Activated CD4-positive, alpha-beta memory T cell treated with anti-CD3 and anti-CD28 coated beads, Interleukin-2, amount 10 ng/mL, durations not matched to agents 7 days and 5 days (primary cell): ENCODE data around the gene MUSTN1. TPM values are rescaled to one million over a fixed set of nuclear protein-coding genes. Genes with fewer than 3 reads are reported as not detected.

Experiments
- CTCF ChIA-PET: fragments of 350-600 bp; sonication (Branson Sonifier 250); formaldehyde crosslinking; loops from one replicate; lab custom pipeline; 2021; ENCODE audit warnings: antibody characterized with exemption, inconsistent platforms; lab: Charles Lee
- POLR2A ChIA-PET: fragments of 350-600 bp; sonication (Branson Sonifier 250); formaldehyde crosslinking; loops from one replicate; lab custom pipeline; 2021; ENCODE audit warnings: antibody characterized with exemption; lab: Charles Lee
- DNase-seq: peaks from one replicate; pipeline ENCODE4 v3.0.0-alpha.2; 2020
- H3K27ac Mint-ChIP-seq: one replicate; pipeline ENCODE4 v1.8.0; 2021; ENCODE audit warnings: mild to moderate bottlenecking, mixed read lengths
- H3K27me3 Mint-ChIP-seq: one replicate; pipeline ENCODE4 v1.8.0; 2021; ENCODE audit warnings: mixed read lengths
- H3K36me3 Mint-ChIP-seq: one replicate; pipeline ENCODE4 v1.8.0; 2021; ENCODE audit warnings: low read depth, mixed read lengths
- H3K4me1 Mint-ChIP-seq: one replicate; pipeline ENCODE4 v1.8.0; 2021; ENCODE audit warnings: mixed read lengths
- H3K4me3 Mint-ChIP-seq: one replicate; pipeline ENCODE4 v1.8.0; 2021; ENCODE audit warnings: mild to moderate bottlenecking, mixed read lengths
- H3K9me3 Mint-ChIP-seq: one replicate; pipeline ENCODE4 v1.8.0; 2021; ENCODE audit warnings: mixed read lengths
- total RNA-seq, 2 experiments: library from RNA; stranded (reverse); gene quantifications; one replicate each; pipeline ENCODE4 v1.2.3, GENCODE V29; 2021

The MUSTN1 gene
- 1 to 10 TPM; 3.3 to 4.4 TPM for total RNA-seq

- DNase-seq = no peak
- no peaks in the 10 kb centered on the region for H3K27me3 Mint-ChIP-seq
- CTCF ChIA-PET = interaction anchor here (1.3 kb wide), 1 partner anchor 9 kb away, joined by 4 read pairs; no protein-coding TSS in a partner anchor
- H3K36me3 Mint-ChIP-seq = peaks cover 9% of the 10 kb centered on the region
- H3K4me1 Mint-ChIP-seq = peaks cover 45% of the 10 kb centered on the region
- no peak within 1 kb of the TSS for H3K4me3 Mint-ChIP-seq
- POLR2A ChIA-PET = interaction anchor here (0.6 kb wide), 1 partner anchor 89 kb away, joined by 3 read pairs; no protein-coding TSS in a partner anchor
- H3K27ac Mint-ChIP-seq = no peak within 1 kb of the TSS
- H3K9me3 Mint-ChIP-seq = no peaks in the 10 kb centered on the region
These were observed at the start of gene MUSTN1 for GRCh38 chr3:52834871-52835501. Gene MUSTN1, minus strand, starts transcription at chr3:52835019. Its CDS starts 71 bp downstream, at chr3:52834948.

GRCh38 chr3:52882377-52882776 lies 47.6 kb upstream of the MUSTN1 start:
- no peaks in the 10 kb centered on the region for H3K27me3 Mint-ChIP-seq
- ChIA-PET POLR2A (interaction anchor here (1.2 kb wide), 1 partner anchor 10 kb away, joined by 3 read pairs; no protein-coding TSS in a partner anchor), CTCF (no interaction called here)
- peaks cover 8% of the 10 kb centered on the region for H3K4me1 Mint-ChIP-seq
- H3K4me3 Mint-ChIP-seq = no peak overlapping the region
- no peak for DNase-seq
- H3K36me3 Mint-ChIP-seq = peaks cover 33% of the 10 kb centered on the region
- H3K9me3 Mint-ChIP-seq = no peaks in the 10 kb centered on the region
- no peak overlapping the region for H3K27ac Mint-ChIP-seq

- H3K9me3 Mint-ChIP-seq = no peaks in the 10 kb centered on the region
- H3K27me3 Mint-ChIP-seq = no peaks in the 10 kb centered on the region
- DNase-seq = no peak
- H3K4me3 Mint-ChIP-seq = no peak overlapping the region
- peaks cover 32% of the 10 kb centered on the region for H3K36me3 Mint-ChIP-seq
- CTCF ChIA-PET = no interaction called here
- peaks cover 8% of the 10 kb centered on the region for H3K4me1 Mint-ChIP-seq
- POLR2A ChIA-PET = interaction anchor here (1.2 kb wide), 1 partner anchor 10 kb away, joined by 3 read pairs; no protein-coding TSS in a partner anchor
- H3K27ac Mint-ChIP-seq = no peak overlapping the region
These were observed 47.1 kb upstream of the MUSTN1 start for GRCh38 chr3:52881871-52882270.

GRCh38 chr3:52880474-52880873 lies 45.7 kb upstream of the MUSTN1 start:
- CTCF ChIA-PET = interaction anchor here (1.1 to 2.4 kb wide), 3 partner anchors 12 to 41 kb away, joined by 3 to 17 read pairs (median 3); no protein-coding TSS in a partner anchor
- POLR2A ChIA-PET = no interaction called here

GRCh38 chr3:52880047-52880446 lies 45.2 kb upstream of the MUSTN1 start:
- Mint-ChIP-seq H3K27ac (no peak overlapping the region), H3K4me3 (no peak overlapping the region), H3K4me1 (peaks cover 14% of the 10 kb centered on the region), H3K27me3 (no peaks in the 10 kb centered on the region), H3K36me3 (peaks cover 15% of the 10 kb centered on the region), H3K9me3 (no peaks in the 10 kb centered on the region)
- DNase-seq = no peak
- ChIA-PET CTCF (interaction anchor here (1.1 to 2.4 kb wide), 3 partner anchors 13 to 41 kb away, joined by 3 to 17 read pairs (median 3); no protein-coding TSS in a partner anchor), POLR2A (no interaction called here)

More at GRCh38 chr3:52880474-52880873, 45.7 kb upstream of the MUSTN1 start:
- Mint-ChIP-seq H3K4me1 (peaks cover 11% of the 10 kb centered on the region), H3K27ac (no peak overlapping the region), H3K4me3 (no peak overlapping the region), H3K9me3 (no peaks in the 10 kb centered on the region), H3K36me3 (peaks cover 19% of the 10 kb centered on the region), H3K27me3 (no peaks in the 10 kb centered on the region)
- no peak for DNase-seq

- no peak for DNase-seq
- Mint-ChIP-seq H3K9me3 (no peaks in the 10 kb centered on the region), H3K36me3 (peaks cover 10% of the 10 kb centered on the region), H3K27me3 (no peaks in the 10 kb centered on the region), H3K4me3 (no peak overlapping the region), H3K4me1 (peaks cover 19% of the 10 kb centered on the region), H3K27ac (no peak overlapping the region)
- CTCF ChIA-PET = interaction anchor here (0.8 to 2.4 kb wide), 5 partner anchors 10 to 52 kb away, joined by 3 to 17 read pairs (median 3); no protein-coding TSS in a partner anchor
- POLR2A ChIA-PET = interaction anchor here (1.1 kb wide), 1 partner anchor 10 kb away, joined by 3 read pairs; no protein-coding TSS in a partner anchor
These were observed 44.8 kb upstream of the MUSTN1 start for GRCh38 chr3:52879581-52879980.

- DNase-seq = no peak
- Mint-ChIP-seq H3K27me3 (no peaks in the 10 kb centered on the region), H3K4me3 (no peak overlapping the region), H3K9me3 (no peaks in the 10 kb centered on the region), H3K27ac (no peak overlapping the region), H3K36me3 (peaks cover 10% of the 10 kb centered on the region), H3K4me1 (peaks cover 24% of the 10 kb centered on the region)
- ChIA-PET CTCF (interaction anchor here (0.8 to 2.4 kb wide), 3 partner anchors 10 to 53 kb away, joined by 3 to 17 read pairs (median 3); no protein-coding TSS in a partner anchor), POLR2A (interaction anchor here (1.1 kb wide), 1 partner anchor 10 kb away, joined by 3 read pairs; no protein-coding TSS in a partner anchor)
These were observed 44.3 kb upstream of the MUSTN1 start for GRCh38 chr3:52879090-52879489.

GRCh38 chr3:52877085-52877484 lies 42.3 kb upstream of the MUSTN1 start:
- peaks cover 10% of the 10 kb centered on the region for H3K36me3 Mint-ChIP-seq
- no peak overlapping the region for H3K27ac Mint-ChIP-seq
- H3K27me3 Mint-ChIP-seq = no peaks in the 10 kb centered on the region
- ChIA-PET CTCF (interaction anchor here (1.3 kb wide), 1 partner anchor 16 kb away, joined by 5 read pairs; no protein-coding TSS in a partner anchor), POLR2A (no interaction called here)
- H3K4me3 Mint-ChIP-seq = no peak overlapping the region
- no peaks in the 10 kb centered on the region for H3K9me3 Mint-ChIP-seq
- no peak for DNase-seq
- H3K4me1 Mint-ChIP-seq = peaks cover 28% of the 10 kb centered on the region

GRCh38 chr3:52874864-52875587 lies 40.2 kb upstream of the MUSTN1 start:
- Mint-ChIP-seq H3K36me3 (peaks cover 12% of the 10 kb centered on the region), H3K4me1 (peaks cover 27% of the 10 kb centered on the region), H3K9me3 (no peaks in the 10 kb centered on the region), H3K4me3 (no peak overlapping the region), H3K27ac (no peak overlapping the region), H3K27me3 (no peaks in the 10 kb centered on the region)
- POLR2A ChIA-PET = interaction anchor here (1.3 kb wide), 1 partner anchor 170 kb away, joined by 3 read pairs; no protein-coding TSS in a partner anchor
- DNase-seq = no peak
- CTCF ChIA-PET = interaction anchor here (0.5 to 1.7 kb wide), 3 partner anchors 18 to 333 kb away, joined by 4 to 7 read pairs (median 4); no protein-coding TSS in a partner anchor

GRCh38 chr3:52874160-52874701 lies 39.4 kb upstream of the MUSTN1 start:
- ChIA-PET CTCF (interaction anchor here (0.5 to 1.7 kb wide), 4 partner anchors 18 to 332 kb away, joined by 4 to 7 read pairs (median 4); no protein-coding TSS in a partner anchor), POLR2A (interaction anchor here (1.3 kb wide), 1 partner anchor 18 kb away, joined by 3 read pairs; no protein-coding TSS in a partner anchor)
- Mint-ChIP-seq H3K4me1 (peaks cover 27% of the 10 kb centered on the region), H3K36me3 (peaks cover 6% of the 10 kb centered on the region), H3K9me3 (no peaks in the 10 kb centered on the region), H3K4me3 (no peak overlapping the region), H3K27me3 (no peaks in the 10 kb centered on the region), H3K27ac (no peak overlapping the region)
- DNase-seq = no peak

GRCh38 chr3:52873433-52874159 lies 38.8 kb upstream of the MUSTN1 start:
- DNase-seq = no peak
- CTCF ChIA-PET = interaction anchor here (0.7 to 1.7 kb wide), 2 partner anchors 19 to 60 kb away, joined by 4 to 7 read pairs; no protein-coding TSS in a partner anchor
- Mint-ChIP-seq H3K4me3 (no peak overlapping the region), H3K9me3 (no peaks in the 10 kb centered on the region), H3K27ac (no peak overlapping the region), H3K4me1 (peaks cover 27% of the 10 kb centered on the region), H3K27me3 (no peaks in the 10 kb centered on the region), H3K36me3 (peaks cover 2% of the 10 kb centered on the region)
- POLR2A ChIA-PET = interaction anchor here (1.3 kb wide), 1 partner anchor 17 kb away, joined by 3 read pairs; no protein-coding TSS in a partner anchor

- H3K4me1 Mint-ChIP-seq = peaks cover 27% of the 10 kb centered on the region
- DNase-seq = no peak
- ChIA-PET CTCF (no interaction called here), POLR2A (no interaction called here)
- H3K4me3 Mint-ChIP-seq = no peak overlapping the region
- no peak overlapping the region for H3K27ac Mint-ChIP-seq
- no peaks in the 10 kb centered on the region for H3K9me3 Mint-ChIP-seq
- H3K36me3 Mint-ChIP-seq = peaks cover 2% of the 10 kb centered on the region
- no peaks in the 10 kb centered on the region for H3K27me3 Mint-ChIP-seq
These were observed 37.4 kb upstream of the MUSTN1 start for GRCh38 chr3:52872245-52872644.
